ENCODE results near the gene ST8SIA1. TPM values are rescaled to one million over a fixed set of nuclear protein-coding genes. Genes with fewer than 3 reads are reported as not detected.

ST8SIA1 gene
- total RNA-seq, 4 donors from 2014 or later, result 0.72 to 7.1 (median 2.5) TPM

GRCh38 chr12:22257100-22257499, 77.4 kb downstream of the ST8SIA1 start:
- no peak for TF ChIP-seq CTCF (IDR thresholded peaks at IDR 0.05)
- ATAC-seq (ENCODE audit: low FRiP score) (no peak), DNase-seq (ENCODE audit: low spot score) (no peak)

GRCh38 chr12:22256605-22257004, 77.9 kb downstream of the ST8SIA1 start:
- ATAC-seq (ENCODE audit: low FRiP score), result no peak
- TF ChIP-seq CTCF (IDR thresholded peaks at IDR 0.05), result no peak

GRCh38 chr12:22256041-22256441, 78.5 kb downstream of the ST8SIA1 start:
- ATAC-seq (ENCODE audit: low FRiP score), result peak; percentile 31
- no peak for DNase-seq (ENCODE audit: low spot score)
- TF ChIP-seq CTCF (IDR thresholded peaks at IDR 0.05), result no peak

More at GRCh38 chr12:22256605-22257004, 77.9 kb downstream of the ST8SIA1 start:
- no peak for DNase-seq (ENCODE audit: low spot score)

- TF ChIP-seq CTCF (IDR thresholded peaks at IDR 0.05), result no peak
- DNase-seq (ENCODE audit: low spot score) (no peak), ATAC-seq (ENCODE audit: low FRiP score) (no peak)
Observed at GRCh38 chr12:22255097-22255496, 79.4 kb downstream of the ST8SIA1 start.

- no peak for TF ChIP-seq CTCF (IDR thresholded peaks at IDR 0.05)
- no peak for ATAC-seq (ENCODE audit: low FRiP score)
- no peak for DNase-seq (ENCODE audit: low spot score)
Observed at GRCh38 chr12:22254478-22254877, 80.0 kb downstream of the ST8SIA1 start.

GRCh38 chr12:22252057-22252456, 82.5 kb downstream of the ST8SIA1 start:
- TF ChIP-seq CTCF (IDR thresholded peaks at IDR 0.05), result no peak
- DNase-seq (ENCODE audit: low spot score) (no peak), ATAC-seq (ENCODE audit: low FRiP score) (no peak)

- no peak for ATAC-seq (ENCODE audit: low FRiP score)
- DNase-seq (ENCODE audit: low spot score), result no peak
- no peak for TF ChIP-seq CTCF (IDR thresholded peaks at IDR 0.05)
Observed at GRCh38 chr12:22250762-22251161, 83.7 kb downstream of the ST8SIA1 start.

All from omental fat pad (tissue), 4 donors.